K562 (cell line): Measurements from ENCODE around the gene ZBTB16. TPM values are rescaled to one million over a fixed set of nuclear protein-coding genes. Genes with fewer than 3 reads are reported as not detected.

Experiments
- ATAC-seq: fragments of 200-7000 bp; cut with Tn5 transposase; 3 replicates; pipeline ENCODE4 v1.9.1; 2020; ENCODE audit warnings: moderate library complexity
- BruUV-seq: library from RNA; stranded (reverse); fragments of 400-500 nt; replicated peaks from 2 replicates; lab custom pipeline; 2021; lab: Mats Ljungman, UMichigan
- CTCF ChIA-PET: fragments of 300-600 bp; formaldehyde crosslinking; extraction: SDS; loops from one replicate; lab custom pipeline; 2021; ENCODE audit warnings: low intra/inter-chr PET ratio; lab: Yijun Ruan, JAX
- POLR2A ChIA-PET: fragments of 300-600, 350-650 bp; sonication (Branson Sonifier 250); formaldehyde crosslinking; extraction: SDS; loops from one replicate; lab custom pipeline; 2021; ENCODE audit warnings: antibody characterized with exemption, inconsistent platforms; lab: Yijun Ruan, JAX
- DNase-seq, 4 experiments: peaks; one replicate each; pipeline versions ENCODE4 v3.0.0 to v3.0.0-alpha.2; 2011 to 2018; ENCODE audit warnings: low spot score in 3 of 4, mixed read lengths in 3 of 4; ENCODE audit errors: extremely low read depth in 1 of 4
- FAIRE-seq: peaks from 2 replicates; lab custom pipeline; 2011; peaks lifted over from hg19 to GRCh38; lab: Jason Lieb, UNC
- H2AFZ ChIP-seq: 2 replicates; pipeline ENCODE4 v1.6.0; 2011; ENCODE audit warnings: low read depth, low read length, control low read depth, inconsistent platforms
- H3K27ac ChIP-seq: fragments of 200-600 bp; 3 replicates; pipeline ENCODE4 v1.8.0; 2011; ENCODE audit warnings: low read depth, mild to moderate bottlenecking, control low read depth, inconsistent platforms, low read length, moderate library complexity, mixed read lengths; ENCODE audit errors: extremely low read depth
- H3K27me3 ChIP-seq, 2 experiments: fragments of 300-600 bp in 1 of 2; 2 replicates in 1 of 2; 3 replicates in 1 of 2; pipeline versions ENCODE4 v1.6.0 to v1.8.0; 2011; ENCODE audit warnings: inconsistent platforms in 2 of 2, low read length in 2 of 2, mild to moderate bottlenecking in 1 of 2, mixed read lengths in 1 of 2, moderate library complexity in 1 of 2; ENCODE audit not compliant: control insufficient read depth in 2 of 2, insufficient read depth in 2 of 2
- H3K36me3 ChIP-seq: fragments of 300-600 bp; 3 replicates; pipeline ENCODE4 v1.8.0; 2011; ENCODE audit warnings: mild to moderate bottlenecking, low read length, inconsistent platforms; ENCODE audit not compliant: control insufficient read depth, insufficient read depth
- H3K4me1 ChIP-seq, 2 experiments: fragments of 200-600 bp in 1 of 2; replicated peaks in 1 of 2; 2 replicates in 1 of 2; 3 replicates in 1 of 2; pipeline versions ENCODE4 v1.5.1 to v1.8.0; 2011; ENCODE audit warnings: inconsistent platforms in 2 of 2, low read length in 2 of 2, mild to moderate bottlenecking in 1 of 2, mixed read lengths in 1 of 2, moderate library complexity in 1 of 2; ENCODE audit not compliant: control insufficient read depth in 2 of 2, insufficient read depth in 2 of 2
- H3K4me2 ChIP-seq: 2 replicates; pipeline ENCODE4 v1.6.1; 2011; ENCODE audit warnings: low read length, control low read depth, inconsistent platforms, mixed read lengths; ENCODE audit not compliant: insufficient read depth
- H3K4me3 ChIP-seq: fragments of 200-600 bp; sonication (generic), shearing (Covaris generic); 2 replicates; pipeline ENCODE4 v1.5.1; 2016; ENCODE audit warnings: control low read depth, inconsistent platforms
- H3K79me2 ChIP-seq: fragments of 200-600 bp; 3 replicates; pipeline ENCODE4 v1.8.0; 2011; ENCODE audit warnings: low read length, inconsistent platforms; ENCODE audit not compliant: control insufficient read depth, insufficient read depth
- H3K9ac ChIP-seq, 2 experiments: 2 replicates each; pipeline versions ENCODE4 v1.6.0 to v1.6.1; 2011; ENCODE audit warnings: low read depth in 2 of 2, low read length in 2 of 2, control low read depth in 1 of 2, inconsistent platforms in 1 of 2, mild to moderate bottlenecking in 1 of 2, mixed read lengths in 1 of 2; ENCODE audit not compliant: insufficient read depth in 1 of 2
- H3K9me1 ChIP-seq: one replicate; pipeline ENCODE4 v1.6.0; 2011; ENCODE audit warnings: inconsistent platforms, mild to moderate bottlenecking, low read length, moderate library complexity; ENCODE audit not compliant: control insufficient read depth, insufficient read depth
- H3K9me3 ChIP-seq: replicated peaks from 2 replicates; pipeline ENCODE4 v1.5.1; 2011; ENCODE audit warnings: low read depth, low read length, inconsistent platforms; ENCODE audit not compliant: control insufficient read depth, insufficient read depth
- H4K20me1 ChIP-seq: replicated peaks from 2 replicates; pipeline ENCODE4 v1.6.1; 2011; ENCODE audit warnings: low read length, inconsistent platforms, mixed read lengths; ENCODE audit not compliant: control insufficient read depth, insufficient read depth
- CXXC5 ChIP-seq: fragments of 250-450 bp; sonication (Bioruptor Pico); IDR thresholded peaks from 2 replicates; pipeline ENCODE4 v1.8.0; 2022; ENCODE audit warnings: inconsistent platforms, mild to moderate bottlenecking, moderate library complexity
- MIER1 ChIP-seq: fragments of 450-650 bp; IDR thresholded peaks from 2 replicates; pipeline ENCODE4 v1.6.1; 2016; ENCODE audit warnings: antibody characterized with exemption, mild to moderate bottlenecking, low read depth
- ZNF263 ChIP-seq: sonication (generic); formaldehyde crosslinking; IDR thresholded peaks from 2 replicates; pipeline ENCODE4 v1.8.0; 2022; ENCODE audit warnings: mild to moderate bottlenecking, missing genetic modification reagents, borderline replicate concordance
- ZNF639 ChIP-seq, 2 experiments: fragments of 200-800 bp in 1 of 2; sonication (Bioruptor generic) in 1 of 2; sonication (generic) in 1 of 2; formaldehyde crosslinking in 1 of 2; IDR thresholded peaks in 1 of 2; conservative IDR thresholded peaks in 1 of 2; 2 replicates each; pipeline versions ENCODE4 v1.5.0 to v1.6.1; 2016 to 2020; ENCODE audit warnings: missing compliant biosample characterization in 1 of 2, missing genetic modification characterization in 1 of 2, missing genetic modification reagents in 1 of 2
- WGBS: fragments of 100-300 bp; shearing (Covaris generic); methylation state at CpG from one replicate; pipeline ENCODE4 v1.1.6; 2016; ENCODE audit warnings: low coverage, mixed read lengths; ENCODE audit not compliant: insufficient coverage; ENCODE audit errors: missing lambda C conversion rate; 5-methylcytosine and 5-hydroxymethylcytosine counted together
- in situ Hi-C: fragments of 300-500 bp; cut with MboI; formaldehyde crosslinking; loops from 4 replicates; pipeline ENCODE4 v1.15.0; 2018; ENCODE audit warnings: inconsistent platforms, mixed read lengths
- intact Hi-C: fragments of 100-400 bp; cut with micrococcal nuclease; formaldehyde crosslinking; loops from 2 replicates; pipeline ENCODE4 v1.14.2; 2022
- polyA plus RNA-seq, 8 experiments: library from polyadenylated mRNA; depleted of rRNA in 4 of 8; stranded (reverse) in 5 of 8; unstranded in 3 of 8; fragments of >200 nt; fragmentation: Nextera tagmentation in 2 of 8; fragmentation: Illumina TruSeq in 1 of 8; extraction: Ambion mirVana in 2 of 8; extraction: Trizol in 1 of 8; gene quantifications; 2 replicates each; pipeline versions ENCODE4 v1.2.1 to v1.2.3, GENCODE V29; 2011 to 2014; ENCODE audit warnings: inconsistent platforms in 1 of 8, missing spikeins in 1 of 8
- total RNA-seq, 7 experiments: library from RNA; depleted of rRNA in 6 of 7; stranded (reverse); fragments of >200 nt in 6 of 7; fragmentation: Illumina TruSeq in 2 of 7; extraction: Trizol in 2 of 7; gene quantifications; 2 replicates each; pipeline versions ENCODE4 v1.2.1 to v1.2.3, GENCODE V29; 2011 to 2021; ENCODE audit warnings: low replicate concordance in 1 of 7
- TF ChIP-seq, protein P1 (sequence below): sonication (generic); formaldehyde crosslinking; IDR thresholded peaks from 2 replicates; pipeline ENCODE4 v1.9.0; 2022; ENCODE audit warnings: mild to moderate bottlenecking, missing genetic modification reagents

Gene ZBTB16
- total and polyA plus RNA-seq, 9 of the 15 experiments (the other 6 are each of a cell fraction or from before 2014, with no cell fraction given) = 0.06 to 0.40 (median 0.24) TPM; not detected in 4

GRCh38 chr11:114062272-114062671 is 2.8 kb downstream of the ZBTB16 start (continued):
- TF ChIP-seq ZNF639 (CRISPR knock-in tag; conservative IDR thresholded peaks at IDR 0.05 in 1 of 2, IDR thresholded peaks at IDR 0.05 in 1 of 2) = no peak

- intact Hi-C loops (no loop called here), in situ Hi-C loops (no loop called here)
- Histone ChIP-seq H3K9ac (no peak overlapping the region), H3K4me2 (no peak overlapping the region), H4K20me1 (peaks cover 9% of the 10 kb centered on the region; the same call in 1 of the 2 replicates), H2AFZ (no peak overlapping the region), H3K27me3 (peaks cover 70 to 88% of the 10 kb centered on the region in 2 experiments), H3K9me1 (no peaks in the 10 kb centered on the region), H3K79me2 (no peaks in the 10 kb centered on the region)
- POLR2A ChIA-PET = no interaction called here
- ATAC-seq = no peak
- DNase-seq = no peak
- FAIRE-seq = no peak
- TF ChIP-seq CXXC5 (CRISPR knock-in tag) (no peak), MIER1 (no peak), ZNF263 (CRISPR knock-in tag) (peak; percentile 69)
- TF ChIP-seq, protein P1, sequence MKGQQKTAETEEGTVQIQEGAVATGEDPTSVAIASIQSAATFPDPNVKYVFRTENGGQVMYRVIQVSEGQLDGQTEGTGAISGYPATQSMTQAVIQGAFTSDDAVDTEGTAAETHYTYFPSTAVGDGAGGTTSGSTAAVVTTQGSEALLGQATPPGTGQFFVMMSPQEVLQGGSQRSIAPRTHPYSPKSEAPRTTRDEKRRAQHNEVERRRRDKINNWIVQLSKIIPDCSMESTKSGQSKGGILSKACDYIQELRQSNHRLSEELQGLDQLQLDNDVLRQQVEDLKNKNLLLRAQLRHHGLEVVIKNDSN (CRISPR knock-in tag) = no peak
- TF ChIP-seq, all 486 proteins: peak for 1
- no peaks in the 10 kb centered on the region for H3K36me3 ChIP-seq
- no peak overlapping the region for H3K4me3 ChIP-seq
- H3K9me3 ChIP-seq = no peaks in the 10 kb centered on the region
- H3K27ac ChIP-seq = no peak overlapping the region
- CTCF ChIA-PET = no interaction called here
- BruUV-seq = no TSS peak
- 16% methylated on average over 25 of the region's 26 CpGs for WGBS
- peaks cover 0 to 24% of the 10 kb centered on the region in 2 experiments; a peak in 3 of 5 replicates for H3K4me1 ChIP-seq
These were observed 3.8 kb downstream of the ZBTB16 start for GRCh38 chr11:114063149-114063828.
